Measurements from ENCODE around the gene SLC41A1. TPM values are rescaled to one million over a fixed set of nuclear protein-coding genes. Genes with fewer than 3 reads are reported as not detected.

SLC41A1 gene
- total and polyA plus RNA-seq, 2 donors (not counting 1 experiment from before 2014, with no cell fraction given): 15.8 to 24.2 TPM

DNA sequence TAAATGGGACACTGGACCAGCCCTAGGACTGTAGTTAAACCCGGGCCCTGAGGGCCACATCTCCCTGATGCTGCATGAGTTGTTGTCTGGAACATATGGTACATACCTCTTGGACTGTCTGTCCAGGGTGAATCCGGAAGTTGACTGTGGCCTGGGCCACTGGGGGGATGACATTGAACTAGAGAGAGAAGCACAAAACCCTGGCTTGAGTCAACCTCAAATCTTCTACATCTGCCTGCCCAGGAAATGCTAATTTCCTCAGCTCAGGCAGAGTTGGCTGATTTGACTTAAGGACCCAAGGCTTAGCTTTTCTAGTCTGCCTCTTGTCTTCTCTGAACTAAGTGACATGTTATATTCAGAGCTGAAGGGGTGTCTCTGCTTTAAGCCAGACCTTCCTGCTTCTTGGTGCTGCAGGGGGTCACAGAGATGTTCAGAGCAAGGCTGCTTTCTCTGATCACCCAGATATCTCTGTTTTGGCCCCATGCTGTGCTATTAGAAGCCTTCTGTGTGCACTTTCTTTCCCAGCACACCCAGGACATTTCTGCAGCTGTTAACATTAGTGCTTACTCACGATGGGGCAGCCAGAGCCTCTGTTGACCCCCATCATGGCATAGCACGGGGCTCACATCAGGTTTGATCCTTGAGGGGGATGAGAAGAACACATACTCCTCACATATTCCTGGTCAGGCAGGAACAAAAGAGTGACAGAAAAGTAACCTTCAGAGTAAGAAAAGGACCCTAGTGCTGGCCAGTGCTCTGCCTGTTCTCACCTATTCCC, 27.3 kb upstream of the SLC41A1 start:
- H3K79me2 ChIP-seq (ENCODE audit: control insufficient read depth, insufficient read depth, low read length): no peaks in the 10 kb centered on the region
- intact Hi-C loops (cut with micrococcal nuclease): no loop called here
- H3K4me2 ChIP-seq (replicated peaks; ENCODE audit: low read depth, low read length, poor library complexity, severe bottlenecking): no peak overlapping the region
- no peaks in the 10 kb centered on the region for H3K4me1 ChIP-seq (ENCODE audit: control insufficient read depth in 2 of 2, insufficient read depth in 2 of 2, low read length in 2 of 2)
- H2AFZ ChIP-seq (ENCODE audit: insufficient read depth, low read depth, low read length, poor library complexity, severe bottlenecking): no peak overlapping the region
- Mint-ChIP-seq H3K27ac (no peak overlapping the region), H3K27me3 (no peaks in the 10 kb centered on the region), H3K9me3 (ENCODE audit: insufficient read depth) (no peaks in the 10 kb centered on the region), H3K4me3 (no peak overlapping the region), H3K4me1 (no peaks in the 10 kb centered on the region)
- no peak overlapping the region for H3K27ac ChIP-seq (ENCODE audit: low read length in 2 of 2)
- POLR2A ChIA-PET: no interaction called here
- H3K36me3 ChIP-seq (replicated peaks in 1 of 2; ENCODE audit: control extremely low read depth in 1 of 2, control insufficient read depth in 1 of 2, extremely low read depth in 1 of 2, insufficient read depth in 2 of 2, low read length in 1 of 2): no peaks in the 10 kb centered on the region
- no peak overlapping the region for H3K9ac ChIP-seq (ENCODE audit: low read length)
- H3K4me3 ChIP-seq (ENCODE audit: control extremely low read depth in 1 of 5, extremely low read depth in 1 of 5, insufficient read depth in 1 of 5, low read depth in 2 of 5, low read length in 4 of 5): no peak overlapping the region
- DNase-seq: no peak
- no peaks in the 10 kb centered on the region for H3K27me3 ChIP-seq (replicated peaks in 1 of 4; ENCODE audit: control extremely low read depth in 1 of 4, control insufficient read depth in 3 of 4, insufficient read depth in 4 of 4, low read length in 3 of 4)
- no peaks in the 10 kb centered on the region for H3K9me3 ChIP-seq (ENCODE audit: control extremely low read depth in 1 of 3, control insufficient read depth in 2 of 3, insufficient read depth in 1 of 3, low read length in 2 of 3)
- CTCF ChIA-PET: interaction anchor here (1.7 kb wide), 1 partner anchor 48 kb away, joined by 6 read pairs; no protein-coding TSS in a partner anchor
- WGBS (ENCODE audit: insufficient coverage): 67% methylated on average over 3 of the region's 4 CpGs
- no peak for ATAC-seq (ENCODE audit: low read depth)
- H4K20me1 ChIP-seq (ENCODE audit: control insufficient read depth, insufficient read depth, low read length, poor library complexity, severe bottlenecking): no peaks in the 10 kb centered on the region
- TF ChIP-seq, protein P1, sequence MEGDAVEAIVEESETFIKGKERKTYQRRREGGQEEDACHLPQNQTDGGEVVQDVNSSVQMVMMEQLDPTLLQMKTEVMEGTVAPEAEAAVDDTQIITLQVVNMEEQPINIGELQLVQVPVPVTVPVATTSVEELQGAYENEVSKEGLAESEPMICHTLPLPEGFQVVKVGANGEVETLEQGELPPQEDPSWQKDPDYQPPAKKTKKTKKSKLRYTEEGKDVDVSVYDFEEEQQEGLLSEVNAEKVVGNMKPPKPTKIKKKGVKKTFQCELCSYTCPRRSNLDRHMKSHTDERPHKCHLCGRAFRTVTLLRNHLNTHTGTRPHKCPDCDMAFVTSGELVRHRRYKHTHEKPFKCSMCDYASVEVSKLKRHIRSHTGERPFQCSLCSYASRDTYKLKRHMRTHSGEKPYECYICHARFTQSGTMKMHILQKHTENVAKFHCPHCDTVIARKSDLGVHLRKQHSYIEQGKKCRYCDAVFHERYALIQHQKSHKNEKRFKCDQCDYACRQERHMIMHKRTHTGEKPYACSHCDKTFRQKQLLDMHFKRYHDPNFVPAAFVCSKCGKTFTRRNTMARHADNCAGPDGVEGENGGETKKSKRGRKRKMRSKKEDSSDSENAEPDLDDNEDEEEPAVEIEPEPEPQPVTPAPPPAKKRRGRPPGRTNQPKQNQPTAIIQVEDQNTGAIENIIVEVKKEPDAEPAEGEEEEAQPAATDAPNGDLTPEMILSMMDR (IDR thresholded peaks at IDR 0.05): no peak
- TF ChIP-seq EZH2 (IDR thresholded peaks at IDR 0.05; ENCODE audit: borderline replicate concordance, insufficient read depth, low read depth, low read length, poor library complexity, severe bottlenecking): no peak

DNA sequence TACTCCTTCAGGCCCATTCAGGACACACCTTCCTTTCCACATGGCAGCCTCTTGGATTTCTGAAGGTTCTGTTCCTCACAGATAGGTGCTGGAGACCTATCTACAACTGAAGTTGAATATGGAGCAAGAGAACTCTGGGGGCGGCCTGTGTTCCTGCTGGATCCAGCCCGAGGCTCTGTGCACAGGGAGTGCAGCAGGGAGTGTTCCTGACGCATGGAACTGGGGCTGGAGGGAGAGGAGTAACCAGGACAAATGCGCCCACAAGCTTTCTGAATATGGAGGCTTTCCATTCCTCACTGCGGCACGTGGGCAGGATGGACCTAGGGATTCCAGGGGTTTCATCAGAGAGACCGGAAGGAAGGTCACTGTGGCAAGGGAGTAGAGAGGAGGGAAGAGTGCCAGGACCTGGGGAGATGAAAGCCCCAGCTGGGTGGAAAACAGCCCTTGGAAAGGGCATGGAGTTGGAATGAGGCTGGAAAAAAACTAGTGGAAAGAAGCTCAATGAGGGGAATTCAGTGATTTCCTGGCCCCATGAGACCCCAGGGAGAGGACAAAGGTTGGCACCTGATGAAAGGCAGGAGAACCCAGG, 24.5 kb upstream of the SLC41A1 start:
- H3K4me2 ChIP-seq (replicated peaks; ENCODE audit: low read depth, low read length, poor library complexity, severe bottlenecking): no peak overlapping the region
- no peak for DNase-seq

More for the DNA sequence above, 24.5 kb upstream of the SLC41A1 start:
- intact Hi-C loops (cut with micrococcal nuclease): no loop called here
- Histone ChIP-seq H4K20me1 (ENCODE audit: control insufficient read depth, insufficient read depth, low read length, poor library complexity, severe bottlenecking) (no peaks in the 10 kb centered on the region), H3K9me3 (ENCODE audit: control extremely low read depth in 1 of 3, control insufficient read depth in 2 of 3, insufficient read depth in 1 of 3, low read length in 2 of 3) (no peaks in the 10 kb centered on the region), H3K36me3 (replicated peaks in 1 of 2; ENCODE audit: control extremely low read depth in 1 of 2, control insufficient read depth in 1 of 2, extremely low read depth in 1 of 2, insufficient read depth in 2 of 2, low read length in 1 of 2) (no peaks in the 10 kb centered on the region), H3K79me2 (ENCODE audit: control insufficient read depth, insufficient read depth, low read length) (no peaks in the 10 kb centered on the region), H3K27me3 (replicated peaks in 1 of 4; ENCODE audit: control extremely low read depth in 1 of 4, control insufficient read depth in 3 of 4, insufficient read depth in 4 of 4, low read length in 3 of 4) (no peaks in the 10 kb centered on the region), H3K9ac (ENCODE audit: low read length) (no peak overlapping the region), H3K4me3 (ENCODE audit: control extremely low read depth in 1 of 5, extremely low read depth in 1 of 5, insufficient read depth in 1 of 5, low read depth in 2 of 5, low read length in 4 of 5) (no peak overlapping the region), H3K4me1 (ENCODE audit: control insufficient read depth in 2 of 2, insufficient read depth in 2 of 2, low read length in 2 of 2) (peaks cover 0 to 5% of the 10 kb centered on the region in 2 donors), H3K27ac (ENCODE audit: low read length in 2 of 2) (no peak overlapping the region), H2AFZ (ENCODE audit: insufficient read depth, low read depth, low read length, poor library complexity, severe bottlenecking) (no peak overlapping the region)
- H3K27me3 Mint-ChIP-seq: no peaks in the 10 kb centered on the region
- ChIA-PET POLR2A (no interaction called here), CTCF (interaction anchor here (1.3 kb wide), 1 partner anchor 45 kb away, joined by 4 read pairs; no protein-coding TSS in a partner anchor)
- TF ChIP-seq, protein P1 (IDR thresholded peaks at IDR 0.05): no peak
- no peak overlapping the region for H3K4me3 Mint-ChIP-seq
- H3K9me3 Mint-ChIP-seq (ENCODE audit: insufficient read depth): no peaks in the 10 kb centered on the region
- H3K4me1 Mint-ChIP-seq: peaks cover 8% of the 10 kb centered on the region
- no peak overlapping the region for H3K27ac Mint-ChIP-seq
- no peak for ATAC-seq (ENCODE audit: low read depth)
- WGBS (ENCODE audit: insufficient coverage): 97% methylated on average over 7 of the region's 7 CpGs

Measured in B cell (primary cell).